Measurements from ENCODE around the gene TRNAU1AP. TPM values are rescaled to one million over a fixed set of nuclear protein-coding genes. Genes with fewer than 3 reads are reported as not detected.

Gene TRNAU1AP
- total and polyA plus RNA-seq, 2 of the 13 experiments (the other 11 are each of a cell fraction or from before 2014, with no cell fraction given): 29.0 to 42.9 TPM

- no peak overlapping the region for H2AFZ ChIP-seq (ENCODE audit: low read length)
- H3K9me3 ChIP-seq (ENCODE audit: low read length): no peaks in the 10 kb centered on the region
- peaks cover 11% of the 10 kb centered on the region; the same call in 1 of the 2 replicates for H4K20me1 ChIP-seq (ENCODE audit: insufficient read depth, low read length)
- peaks cover 41% of the 10 kb centered on the region for H3K4me1 ChIP-seq (ENCODE audit: insufficient read depth, low read length)
- DNase-seq (ENCODE audit: low spot score) (no peak), FAIRE-seq (no peak), ATAC-seq (no peak)
- in situ Hi-C loops (cut with HindIII; ENCODE audit: extremely low pct_ligation_motif_present, low pct_unique_long_range_greater_than_20kb): loop anchor here (25.0 kb wide), 1 partner anchor 358 kb away; the partner anchor contains the start of genes ATP5IF1 and DNAJC8
- peaks cover 14% of the 10 kb centered on the region for H3K79me2 ChIP-seq (ENCODE audit: insufficient read depth, low read length)
- WGBS (ENCODE audit: low lambda C conversion rate): 94% methylated on average over 10 of the region's 10 CpGs
- no TSS peak for BruUV-seq (replicated peaks)
- no peak overlapping the region for H3K9ac ChIP-seq (ENCODE audit: insufficient read depth, low read depth, low read length)
- no peak overlapping the region; the same call in 1 of the 2 replicates for H3K4me2 ChIP-seq (ENCODE audit: low read depth, low read length)
- ChIA-PET CTCF (ENCODE audit: low intra/inter-chr PET ratio, low total read pairs) (no interaction called here), POLR2A (interaction anchor here (0.6 to 7.8 kb wide), 2 partner anchors 16 to 21 kb away, joined by 3 to 139 read pairs; no protein-coding TSS in a partner anchor)
- H3K27me3 ChIP-seq (ENCODE audit: control insufficient read depth in 1 of 2, insufficient read depth in 2 of 2, low read length in 2 of 2): no peaks in the 10 kb centered on the region; a peak in 1 of 5 replicates
- intact Hi-C loops (cut with micrococcal nuclease; ENCODE audit: unreplicated experiment): loop anchor here (1.0 kb wide), 1 partner anchor 26 kb away; no protein-coding TSS in a partner anchor
- no peak overlapping the region for H3K27ac ChIP-seq (ENCODE audit: extremely low read length, insufficient read depth, low read length)
- H3K36me3 ChIP-seq (replicated peaks in 1 of 2; ENCODE audit: control insufficient read depth in 1 of 2, insufficient read depth in 2 of 2, low read length in 2 of 2): no peaks in the 10 kb centered on the region; a peak in 2 of 5 replicates
- H3K4me3 ChIP-seq (replicated peaks in 1 of 3; ENCODE audit: insufficient read depth in 1 of 3, low read depth in 2 of 3, low read length in 3 of 3): no peak overlapping the region
- TF ChIP-seq CCAR2 (optimal IDR thresholded peaks at IDR 0.05; ENCODE audit: low read depth, low read length) (no peak), ZNF589 (CRISPR knock-in tag; conservative IDR thresholded peaks at IDR 0.05) (no peak), TARDBP (CRISPR knock-in tag; IDR thresholded peaks at IDR 0.05) (peak; percentile 67; the same call in 1 of the 2 replicates), GABPA (IDR thresholded peaks at IDR 0.05; ENCODE audit: low read depth, low read length) (no peak), GABPA (CRISPR knock-in tag; IDR thresholded peaks at IDR 0.05; ENCODE audit: low read depth) (no peak), ZNF713 (CRISPR knock-in tag; IDR thresholded peaks at IDR 0.05) (no peak), FOXA1 (IDR thresholded peaks at IDR 0.05) (no peak), FOXA1 (CRISPR knock-in tag; IDR thresholded peaks at IDR 0.05) (no peak), ZNF263 (CRISPR knock-in tag; IDR thresholded peaks at IDR 0.05) (no peak), ZNF570 (CRISPR knock-in tag; IDR thresholded peaks at IDR 0.05; ENCODE audit: borderline replicate concordance) (no peak), CEBPB (IDR thresholded peaks at IDR 0.05; ENCODE audit: borderline replicate concordance, low read depth, low read length) (no peak), MED1 (CRISPR knock-in tag; IDR thresholded peaks at IDR 0.05) (0 out of 2 replicates have a peak, but pooled peaks have one; percentile 31), ZBTB10 (CRISPR knock-in tag; IDR thresholded peaks at IDR 0.05; ENCODE audit: borderline replicate concordance) (no peak), ZNF687 (CRISPR knock-in tag; IDR thresholded peaks at IDR 0.05) (no peak; the same call in 1 of the 2 replicates), MAFF (IDR thresholded peaks at IDR 0.05; ENCODE audit: low read depth, low read length) (no peak), ZFX (CRISPR knock-in tag; IDR thresholded peaks at IDR 0.05; ENCODE audit: low read depth) (0 out of 2 replicates have a peak, but pooled peaks have one; percentile 30), AKAP8 (CRISPR knock-in tag; IDR thresholded peaks at IDR 0.05) (peak; percentile 88; the same call in 1 of the 2 replicates), HOXA3 (CRISPR knock-in tag; IDR thresholded peaks at IDR 0.05) (no peak), ZNF326 (CRISPR knock-in tag; IDR thresholded peaks at IDR 0.05; ENCODE audit: borderline replicate concordance) (peak; percentile 83)
These were observed 42.7 kb downstream of the TRNAU1AP start for GRCh38 chr1:28595412-28596191.
